NCI-H1417 treated with DMSO at 0.1 percent for 48 hours (cell line): ENCODE measurements around the gene PDK1.

Source experiments
- DNase-seq: peaks from one replicate; lab custom pipeline; 2025; lab: John Stamatoyannopoulos, UW

Gene PDK1

DNA sequence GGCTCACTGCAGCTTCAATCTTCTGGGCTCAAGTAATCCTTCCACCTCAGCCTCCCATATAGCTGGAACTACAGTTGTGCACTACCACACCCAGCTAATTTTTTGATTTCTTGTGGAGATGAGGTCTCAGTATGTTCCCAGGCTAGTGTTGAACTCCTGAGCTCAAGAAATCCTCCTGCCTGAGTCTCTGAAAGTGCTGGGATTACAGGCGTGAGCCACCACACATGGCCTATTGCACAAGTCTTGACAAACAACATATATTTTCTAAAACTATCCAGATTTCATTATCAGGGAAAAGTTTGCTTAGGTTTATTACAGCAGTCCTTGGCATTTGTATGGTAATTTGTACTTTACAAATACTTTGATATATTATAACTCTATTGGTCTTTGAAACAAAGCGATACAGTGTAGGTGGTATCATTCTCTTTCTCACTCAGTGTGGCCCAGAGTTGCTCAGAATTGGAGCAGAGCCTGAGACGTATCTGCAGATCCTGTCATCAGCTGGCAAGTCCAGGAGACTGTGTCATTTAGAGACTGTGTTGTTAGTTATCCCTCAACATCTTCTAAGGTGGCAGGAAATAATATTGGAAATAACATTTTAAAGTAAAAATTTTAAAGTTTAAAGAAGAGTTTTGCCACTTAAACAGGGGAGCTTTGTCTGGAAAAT is 41.4 kb downstream of the PDK1 start:
- DNase-seq = no peak

DNA sequence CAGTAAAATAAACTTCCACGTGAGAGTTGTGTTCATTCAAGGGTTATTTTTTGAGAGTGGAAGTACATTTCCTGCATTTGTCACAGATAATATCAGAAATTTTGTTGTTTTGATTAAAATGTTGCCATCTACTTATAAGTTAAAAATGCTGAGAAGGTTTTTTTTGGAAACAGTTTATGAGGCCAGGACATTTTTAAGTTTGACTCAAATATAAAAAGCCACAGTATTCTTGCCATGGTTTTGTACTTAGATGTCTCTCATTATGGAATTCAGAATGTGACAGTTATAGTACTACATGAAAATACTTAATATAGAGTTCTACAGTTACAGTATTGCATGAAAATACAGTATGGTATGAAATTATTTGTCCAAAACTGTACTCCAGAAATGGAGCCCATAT is 44.1 kb downstream of the PDK1 start:
- DNase-seq = no peak

DNA sequence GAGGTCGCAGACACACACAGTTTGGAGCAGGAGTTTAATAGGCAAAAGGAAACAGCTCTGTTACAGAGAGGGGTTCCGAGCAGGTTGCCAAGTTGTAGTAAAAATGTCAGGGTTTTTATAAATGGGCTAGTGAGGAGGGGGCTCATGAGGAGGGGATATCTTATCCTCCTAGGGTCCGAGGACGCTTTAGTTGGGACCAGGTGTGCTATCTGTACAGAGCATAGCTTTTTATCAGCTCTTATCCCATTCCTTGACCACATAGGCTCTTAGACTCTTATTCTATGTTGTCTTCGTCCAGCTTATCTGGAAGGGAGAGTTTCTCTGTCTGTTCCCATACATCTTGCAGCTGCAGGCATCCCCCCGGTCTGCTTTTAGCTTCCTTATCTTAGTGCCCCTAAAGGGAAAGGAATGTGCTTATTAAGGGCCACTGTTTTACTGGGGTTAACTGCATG is 44.7 kb downstream of the PDK1 start:
- DNase-seq = no peak

DNA sequence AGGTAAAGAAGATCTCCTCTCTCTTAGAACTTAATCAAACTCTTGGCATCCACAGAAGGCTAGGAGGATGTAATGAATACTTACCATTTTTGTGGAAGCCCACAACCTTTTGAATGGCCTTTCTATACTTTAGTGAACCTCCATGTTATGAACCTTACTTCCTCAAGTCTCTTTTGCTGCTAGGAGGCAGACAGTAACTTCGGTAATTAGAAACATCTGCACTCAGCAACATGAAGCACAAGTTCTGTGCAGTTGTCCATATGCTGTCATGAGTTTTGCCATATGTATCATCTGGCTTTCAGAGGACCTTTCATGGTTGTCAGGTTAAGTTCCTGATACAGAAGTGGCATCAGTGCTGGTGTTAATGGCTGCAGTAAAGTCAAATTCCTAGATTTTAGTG is 50.4 kb downstream of the PDK1 start:
- DNase-seq = no peak

DNA sequence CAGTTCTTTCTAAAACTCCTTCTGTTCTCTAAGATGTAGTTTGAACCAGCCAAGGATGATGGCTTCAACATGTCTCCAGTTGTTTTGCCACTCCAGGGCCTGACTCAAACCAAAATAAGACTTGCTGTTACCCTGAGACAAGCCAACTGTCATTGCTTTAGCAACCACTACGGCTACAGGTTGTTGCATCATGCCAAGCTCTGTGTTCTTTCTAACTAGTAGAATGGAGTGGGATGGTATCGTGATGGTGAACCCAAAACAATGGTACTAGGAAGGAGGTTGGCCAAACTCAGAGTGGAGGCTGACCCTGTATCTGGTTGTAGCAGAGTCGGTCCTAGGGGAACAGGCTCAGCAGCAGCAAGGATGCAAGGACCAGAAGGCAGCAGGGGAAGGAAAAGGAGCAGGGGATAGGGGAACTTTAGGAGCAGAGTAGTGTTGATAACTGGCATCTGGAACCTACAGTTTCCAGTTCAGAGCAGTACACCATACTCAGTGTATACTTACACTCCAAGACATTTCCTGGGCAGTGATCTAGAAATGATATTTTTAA is 51.6 kb downstream of the PDK1 start:
- DNase-seq = no peak

DNA sequence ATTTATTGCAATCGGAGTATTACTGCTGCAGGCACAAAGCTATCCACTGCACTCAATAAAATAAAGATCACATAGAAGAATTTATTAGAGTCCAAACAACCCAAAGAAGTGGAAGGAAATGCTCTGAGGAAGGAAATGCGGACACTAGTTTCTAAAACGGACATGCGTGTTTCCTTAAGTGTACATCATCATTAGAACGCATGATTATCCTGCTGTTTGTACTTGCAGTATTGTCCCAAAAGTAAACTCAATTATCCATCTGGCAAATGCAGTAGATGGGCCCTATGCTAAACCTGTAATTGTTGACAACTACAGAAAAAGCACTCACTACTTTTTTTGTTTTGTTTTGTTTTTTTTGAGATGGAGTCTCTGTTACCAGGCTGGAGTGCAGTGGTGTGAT is 53.6 kb downstream of the PDK1 start:
- no peak for DNase-seq

DNA sequence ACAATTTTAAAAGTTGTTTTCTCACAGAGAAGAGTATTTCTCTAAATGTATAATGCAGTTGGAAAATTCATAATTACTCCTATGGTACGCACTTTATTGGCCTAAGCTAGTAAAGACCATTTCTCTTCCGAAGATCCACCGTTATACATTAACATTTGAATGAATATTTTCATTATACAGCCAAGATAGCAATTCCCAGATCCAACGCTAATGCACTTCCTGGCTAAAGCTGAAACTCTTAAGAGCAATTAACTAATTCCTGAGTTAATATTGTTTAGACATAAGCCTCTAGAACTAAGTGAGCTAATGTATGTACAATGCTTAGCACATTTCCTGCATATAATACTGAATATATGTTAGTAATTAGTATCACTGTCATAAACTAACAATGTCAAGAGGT is 56.2 kb downstream of the PDK1 start:
- no peak for DNase-seq

DNA sequence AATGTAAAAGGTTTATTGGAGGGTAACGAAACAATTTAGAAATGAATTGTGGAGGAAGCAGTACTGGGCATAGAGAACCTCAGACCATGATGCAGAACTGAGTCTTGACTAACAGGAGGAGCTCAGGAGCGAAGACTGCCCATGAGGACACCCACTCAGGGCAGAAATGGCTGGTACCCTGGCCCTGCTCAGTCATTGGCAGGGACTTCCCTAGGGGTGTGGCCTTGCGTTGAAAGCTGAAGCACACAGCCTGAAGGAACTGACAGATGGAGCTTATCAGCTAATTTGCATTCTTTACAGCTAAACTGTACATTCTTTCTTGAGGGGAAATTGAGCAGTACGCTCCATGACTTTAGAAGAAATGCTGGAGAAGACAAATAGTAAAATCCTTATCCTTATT is 57.1 kb downstream of the PDK1 start:
- DNase-seq = no peak

DNA sequence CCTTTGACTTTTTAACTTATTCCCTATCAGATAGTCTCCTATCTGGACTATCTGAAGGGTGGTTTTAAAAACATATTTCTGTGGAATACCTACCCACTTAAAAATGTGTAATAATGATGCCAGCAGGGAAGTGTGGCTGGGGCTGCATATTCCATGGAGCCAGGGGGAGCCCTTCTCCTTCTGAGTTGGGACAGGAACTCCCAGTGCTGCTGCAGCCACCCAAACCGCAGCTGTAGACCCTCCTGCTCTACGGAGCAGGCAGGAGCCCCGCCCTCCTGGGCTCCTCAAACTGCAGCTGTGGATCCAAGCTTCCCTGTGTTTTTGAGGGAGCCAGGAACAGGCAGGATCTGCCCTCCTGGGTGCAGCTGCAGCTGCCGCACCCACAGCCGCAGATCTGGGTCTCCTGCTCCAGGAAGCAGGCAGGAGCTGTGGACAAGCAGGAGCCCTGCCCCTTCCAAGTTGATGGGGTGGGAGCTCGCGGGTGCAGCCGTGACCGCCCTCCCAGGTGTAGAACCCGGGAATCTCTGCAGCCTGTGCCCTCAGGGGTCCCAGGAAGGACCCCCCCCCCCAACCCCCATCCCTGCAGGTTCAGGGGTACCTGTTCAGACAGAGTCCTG is 57.8 kb downstream of the PDK1 start:
- DNase-seq = no peak

DNA sequence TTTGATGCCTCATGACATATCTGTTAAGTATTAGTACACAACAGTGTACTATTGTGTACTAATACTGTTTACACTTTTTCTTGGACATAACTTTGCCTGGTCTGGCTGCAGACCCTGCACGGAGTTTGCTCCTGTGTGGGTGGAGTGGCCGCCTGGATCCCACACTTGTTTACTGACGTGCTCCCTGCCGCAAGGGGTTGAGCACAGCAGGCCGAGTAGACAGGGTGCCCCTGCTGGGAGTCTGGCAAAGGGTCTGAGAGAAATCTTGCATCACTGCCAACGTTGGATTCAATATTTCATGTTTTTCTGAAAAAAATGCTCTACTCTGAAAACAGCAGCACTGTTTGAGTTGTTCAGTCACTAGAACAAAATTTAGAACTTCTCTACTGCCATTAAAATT is 59.0 kb downstream of the PDK1 start:
- no peak for DNase-seq

DNA sequence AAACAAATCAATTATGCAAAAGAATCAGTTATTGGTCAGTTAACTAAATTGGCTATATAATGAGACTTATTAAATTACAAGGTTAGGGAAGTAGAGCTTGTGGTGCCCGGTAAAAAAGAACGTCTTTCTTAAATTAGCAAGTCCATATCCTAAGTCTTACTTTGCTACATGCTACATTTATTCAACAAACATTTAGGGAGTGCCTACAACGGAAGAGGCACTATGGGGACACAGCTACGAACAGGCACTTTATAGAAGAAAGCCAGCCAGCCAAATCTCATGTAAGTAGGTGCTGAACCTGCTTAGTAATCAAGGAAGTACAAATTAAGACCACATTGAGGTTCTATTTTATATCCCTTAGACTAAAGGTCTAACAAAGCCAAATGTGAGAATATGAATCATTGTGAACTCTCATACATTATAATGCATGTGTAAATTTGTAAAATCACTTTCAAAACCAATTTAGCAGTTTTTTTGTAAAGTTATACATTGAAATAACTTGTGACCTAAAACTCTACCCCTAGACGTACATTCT is 59.9 kb downstream of the PDK1 start:
- no peak for DNase-seq

DNA sequence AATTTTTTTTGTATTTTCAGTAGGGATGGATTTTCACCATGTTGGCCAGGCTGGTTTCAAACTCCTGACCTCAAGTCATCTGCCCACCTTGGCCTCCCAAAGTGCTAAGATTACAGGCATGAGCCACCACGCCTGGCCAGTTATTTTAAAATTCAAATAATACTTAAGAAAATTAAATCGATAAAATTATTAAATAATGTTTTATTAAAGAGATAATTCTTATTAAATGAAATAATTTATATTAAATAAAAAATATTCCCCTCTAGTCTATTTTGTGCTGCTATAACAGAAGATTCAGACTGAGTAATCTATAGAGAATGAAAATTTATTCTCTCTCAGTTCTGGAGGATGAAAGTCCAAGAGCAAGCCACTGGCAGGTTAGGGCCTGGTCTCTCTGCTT is 61.2 kb downstream of the PDK1 start:
- DNase-seq = no peak

DNA sequence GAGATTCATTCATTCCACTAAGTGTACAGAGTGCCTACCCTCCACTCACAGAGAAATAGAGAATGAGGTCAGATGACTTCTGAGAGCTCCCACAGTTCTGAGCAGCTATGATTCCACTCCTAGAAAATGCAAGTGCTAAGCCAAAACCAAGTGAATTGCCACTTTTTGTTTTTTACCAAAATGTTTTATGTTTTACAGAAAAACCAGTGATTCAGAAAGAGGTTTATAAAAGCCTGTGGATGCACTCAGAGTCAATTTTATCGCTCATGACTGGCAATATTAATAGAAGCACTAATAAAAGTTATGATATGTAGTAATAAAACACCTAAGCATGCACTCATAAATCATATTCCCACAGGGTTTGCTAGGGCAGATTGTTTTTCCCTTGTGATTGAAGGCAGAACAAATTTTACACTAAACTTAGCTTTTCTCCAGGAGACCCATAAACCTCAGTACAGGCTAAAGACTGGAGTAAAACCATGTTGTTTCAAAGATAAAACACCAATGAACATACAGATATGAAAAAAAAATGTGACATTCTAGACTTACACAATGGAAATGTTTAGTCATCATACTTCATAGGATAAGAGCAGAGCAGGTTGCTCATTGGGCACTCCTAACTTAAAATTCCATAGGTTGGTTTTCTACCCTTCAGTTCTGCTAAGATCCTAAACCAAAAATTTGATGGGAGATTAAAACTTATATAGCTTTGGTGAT is 67.5 kb downstream of the PDK1 start:
- no peak for DNase-seq

DNA sequence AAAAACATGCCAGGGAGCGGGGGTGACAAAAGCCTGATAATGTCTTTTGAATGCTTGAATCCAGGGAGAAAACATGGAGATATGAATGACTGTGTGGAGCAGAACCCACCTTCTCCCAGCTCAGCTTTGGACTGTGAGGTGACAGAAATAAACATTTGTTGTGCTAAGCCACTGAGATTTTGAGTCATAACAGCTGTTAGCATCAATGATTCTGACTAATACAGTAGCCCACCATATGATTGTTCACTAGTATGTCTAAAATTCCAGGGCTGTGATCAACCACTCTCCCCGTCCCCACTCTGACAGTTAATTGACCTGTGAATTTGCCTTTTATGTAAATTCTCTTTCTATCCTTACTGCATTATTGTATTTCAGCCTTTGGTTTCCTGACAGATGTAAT is 69.1 kb downstream of the PDK1 start:
- no peak for DNase-seq

DNA sequence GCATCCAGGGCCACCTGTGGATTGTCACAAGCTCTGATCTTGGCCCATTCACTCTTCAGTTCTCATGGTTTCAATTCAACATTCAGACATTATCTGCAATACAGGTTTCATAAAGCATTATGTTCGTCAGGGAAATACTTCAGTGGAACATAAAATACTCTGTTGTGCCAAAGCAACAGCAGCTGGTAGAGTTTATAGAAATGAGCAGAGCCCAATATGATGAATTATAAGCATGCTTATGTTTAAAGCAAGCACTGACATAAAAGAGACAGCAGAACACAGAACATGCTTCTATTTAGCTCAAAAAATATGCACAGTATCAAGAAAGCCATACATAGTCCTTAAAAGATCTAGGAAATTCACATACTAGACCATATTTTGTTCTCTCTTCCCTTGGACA is 71.3 kb downstream of the PDK1 start:
- no peak for DNase-seq

DNA sequence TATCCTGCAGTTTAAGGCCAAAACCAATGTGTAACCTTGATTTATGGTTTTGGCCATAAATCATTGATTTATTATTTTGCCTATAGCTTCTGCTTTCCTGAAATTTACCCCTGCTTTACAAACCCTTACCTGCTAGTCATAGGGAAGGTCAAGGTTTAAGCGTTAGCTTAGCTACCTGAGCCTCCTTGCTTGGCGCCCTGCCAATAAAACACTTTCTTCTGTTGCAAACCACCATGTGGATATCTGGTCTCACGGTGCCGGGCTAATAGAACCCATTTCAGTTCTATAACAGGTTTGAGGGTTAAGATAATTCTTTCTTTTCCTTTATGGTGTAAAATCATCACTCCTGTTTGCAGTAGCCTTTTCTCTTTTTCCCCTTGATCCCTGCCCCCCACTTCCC is 72.2 kb downstream of the PDK1 start:
- no peak for DNase-seq

DNA sequence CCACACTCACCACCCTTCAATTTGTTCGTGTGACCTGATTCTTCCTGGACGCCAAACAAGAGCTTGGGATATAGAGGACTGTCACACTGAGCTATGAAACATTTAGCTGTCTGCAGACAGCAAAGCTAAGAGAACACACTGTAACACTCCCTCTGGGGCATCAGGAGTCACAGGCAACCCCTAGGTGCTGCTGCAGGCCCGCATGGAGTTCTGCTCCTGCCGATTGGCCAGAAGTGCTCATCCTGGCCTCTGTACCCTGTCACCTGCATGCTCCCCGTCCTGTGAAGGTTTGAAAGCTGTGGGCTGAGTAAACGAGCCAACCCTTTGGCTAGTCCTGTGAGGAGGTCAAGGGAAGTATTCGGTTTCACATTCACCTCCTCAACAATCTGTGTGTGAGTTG is 73.7 kb downstream of the PDK1 start:
- DNase-seq = no peak

DNA sequence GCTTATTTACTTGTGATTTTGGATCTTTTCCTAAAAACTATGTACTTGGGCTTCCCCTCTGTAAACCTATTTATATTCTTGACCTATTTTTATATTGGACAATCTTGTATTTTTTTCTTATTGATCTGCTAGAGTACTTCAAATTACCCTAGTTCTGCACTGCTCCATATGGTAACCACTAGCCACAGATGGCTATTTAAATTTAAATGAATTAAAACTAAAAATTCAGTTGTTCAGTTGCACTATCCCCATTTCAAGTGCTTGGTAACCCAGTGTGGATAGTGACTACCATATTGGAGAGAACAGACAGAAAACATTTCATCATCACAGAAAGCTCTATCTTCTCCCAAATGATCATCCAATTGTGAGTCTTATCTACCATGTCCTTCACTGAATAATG is 74.3 kb downstream of the PDK1 start:
- no peak for DNase-seq

DNA sequence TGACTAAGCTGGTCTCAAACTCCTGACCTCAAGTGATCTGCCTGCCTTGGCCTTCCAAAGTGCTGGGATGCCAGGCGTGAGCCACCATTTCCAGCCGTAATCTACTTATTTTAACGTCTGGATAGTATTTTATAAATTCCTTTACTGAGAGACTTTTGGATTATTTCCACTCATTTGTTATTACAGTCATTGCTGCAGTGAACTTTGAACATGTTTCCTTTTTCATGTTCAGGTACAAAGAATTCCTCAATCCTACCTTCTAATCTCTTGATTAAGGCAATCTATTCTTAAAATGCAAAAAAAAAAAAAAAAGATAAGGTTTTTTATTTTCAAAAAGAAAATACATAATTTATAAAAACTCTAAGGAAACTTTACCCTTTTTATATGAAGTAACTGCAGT is 78.6 kb downstream of the PDK1 start:
- no peak for DNase-seq

DNA sequence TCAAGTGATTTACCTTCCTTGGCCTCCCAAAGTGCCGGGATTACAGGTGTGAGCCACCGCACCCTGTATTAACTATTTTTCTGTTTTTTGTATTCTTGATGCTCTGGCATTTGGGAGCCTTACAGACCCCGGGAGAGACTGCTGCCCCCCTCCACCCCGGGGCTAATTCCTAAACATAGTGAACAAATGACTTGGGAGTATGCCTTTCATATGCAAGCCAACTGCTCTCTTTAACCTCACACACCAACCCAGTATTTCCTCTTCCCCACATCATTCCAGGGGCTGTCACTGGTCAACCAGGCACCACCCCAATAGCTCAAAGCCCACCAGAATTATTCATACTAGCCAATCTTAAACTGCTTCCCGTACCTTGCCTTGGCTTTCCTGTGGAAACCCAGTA is 79.7 kb downstream of the PDK1 start:
- DNase-seq = no peak

DNA sequence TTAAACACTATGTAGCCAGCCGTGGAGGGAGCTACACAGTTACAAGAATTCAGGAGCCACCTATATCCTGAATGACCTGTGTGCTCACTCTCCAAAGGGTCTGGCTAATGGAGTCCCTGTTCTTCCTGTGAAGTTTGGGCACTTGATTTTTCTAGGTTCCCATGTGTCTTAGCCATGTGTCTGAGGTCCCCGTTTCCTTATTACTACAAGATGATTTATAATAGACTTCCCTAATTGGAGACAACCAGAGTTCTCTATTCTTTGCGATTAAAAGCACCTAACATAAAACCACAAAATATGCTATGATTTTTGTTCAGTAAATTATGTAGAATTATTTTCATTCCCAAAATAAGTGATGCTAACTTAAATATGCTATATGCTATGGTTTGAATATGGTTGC is 83.4 kb downstream of the PDK1 start:
- DNase-seq = no peak

DNA sequence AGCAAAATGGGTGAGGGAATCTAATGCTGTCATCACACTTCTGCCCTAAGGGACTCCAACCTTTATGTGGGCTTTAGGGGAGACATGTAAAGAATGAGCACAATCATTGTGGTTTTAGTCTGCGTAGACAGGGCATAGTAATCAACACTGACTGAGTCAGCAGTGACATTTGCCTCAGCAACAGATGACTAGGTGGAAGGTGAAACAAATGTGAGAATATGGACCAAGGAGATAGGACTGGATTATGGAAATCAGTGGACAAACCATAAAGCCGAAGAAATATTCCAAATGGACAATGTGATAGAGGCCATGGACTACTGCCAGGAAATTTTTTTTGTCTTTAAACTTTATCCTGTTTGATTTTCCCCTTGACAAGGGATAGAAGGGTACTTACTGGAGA is 83.9 kb downstream of the PDK1 start:
- DNase-seq = no peak

DNA sequence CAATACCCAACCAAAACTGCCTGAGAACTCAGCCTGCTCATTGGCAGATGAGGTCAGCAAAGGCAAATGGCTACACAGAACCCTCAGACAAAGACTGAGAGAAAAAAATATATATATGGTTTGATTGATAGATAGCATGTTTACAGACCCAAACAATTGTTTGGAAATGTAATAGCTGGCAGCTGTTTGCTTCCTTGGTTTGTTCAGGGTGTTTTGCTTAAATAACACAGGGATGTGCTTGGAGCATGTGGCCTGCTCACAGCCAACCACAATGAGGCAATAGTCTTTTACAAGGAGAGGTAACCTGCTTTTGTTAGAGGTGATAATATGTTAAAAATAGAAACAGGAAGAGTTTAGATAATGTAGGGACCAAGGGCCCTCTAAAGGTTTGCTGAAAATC is 84.5 kb downstream of the PDK1 start:
- DNase-seq = no peak
